ENCODE results near the gene CCDC71.
A peak's percentile ranks its signal among the peaks of the same experiment; 100 is the strongest.

CCDC71 gene

DNA sequence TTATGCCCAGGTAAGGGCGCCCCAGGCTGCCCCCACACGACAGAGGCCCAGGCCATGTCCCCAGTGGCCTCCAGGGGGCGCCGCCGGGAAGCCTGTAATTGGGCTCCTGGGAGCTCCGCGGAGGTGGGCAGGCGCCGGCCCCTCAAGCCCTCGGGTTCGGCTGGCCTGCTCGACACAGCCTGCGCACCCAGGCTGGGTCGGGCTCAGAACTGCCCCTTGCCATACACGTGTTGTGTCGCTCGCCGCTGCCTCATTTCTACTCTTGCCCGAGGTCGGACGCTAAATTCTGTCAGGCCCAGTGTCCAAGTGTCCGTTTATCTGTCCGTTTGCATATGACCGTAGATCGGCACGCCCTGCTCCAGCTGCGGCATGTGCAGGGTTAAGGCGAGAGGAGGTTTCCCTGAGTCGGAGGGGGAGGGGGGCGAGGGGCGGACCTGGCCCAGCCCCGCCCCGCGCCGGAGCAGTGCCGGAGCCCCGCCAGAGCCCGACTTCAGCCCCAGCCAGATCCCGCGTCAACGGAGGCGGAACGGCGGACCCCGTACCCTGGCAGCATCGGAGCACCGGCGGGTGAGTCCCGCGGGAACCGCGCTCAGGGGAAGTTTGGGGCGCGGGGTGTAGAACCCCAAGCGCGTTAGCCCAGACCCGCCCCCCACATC lies 5.1 kb upstream of the CCDC71 start, which contains the start of gene KLHDC8B:
Gene KLHDC8B, plus strand, starts transcription at position 480 of the 656 bp plus-strand sequence. CDS start 1,172 bp downstream, outside the sequence.
- peak; percentile 62 for DNase-seq (ENCODE audit: extremely low read depth, low read depth)
- TF ChIP-seq, protein P1, sequence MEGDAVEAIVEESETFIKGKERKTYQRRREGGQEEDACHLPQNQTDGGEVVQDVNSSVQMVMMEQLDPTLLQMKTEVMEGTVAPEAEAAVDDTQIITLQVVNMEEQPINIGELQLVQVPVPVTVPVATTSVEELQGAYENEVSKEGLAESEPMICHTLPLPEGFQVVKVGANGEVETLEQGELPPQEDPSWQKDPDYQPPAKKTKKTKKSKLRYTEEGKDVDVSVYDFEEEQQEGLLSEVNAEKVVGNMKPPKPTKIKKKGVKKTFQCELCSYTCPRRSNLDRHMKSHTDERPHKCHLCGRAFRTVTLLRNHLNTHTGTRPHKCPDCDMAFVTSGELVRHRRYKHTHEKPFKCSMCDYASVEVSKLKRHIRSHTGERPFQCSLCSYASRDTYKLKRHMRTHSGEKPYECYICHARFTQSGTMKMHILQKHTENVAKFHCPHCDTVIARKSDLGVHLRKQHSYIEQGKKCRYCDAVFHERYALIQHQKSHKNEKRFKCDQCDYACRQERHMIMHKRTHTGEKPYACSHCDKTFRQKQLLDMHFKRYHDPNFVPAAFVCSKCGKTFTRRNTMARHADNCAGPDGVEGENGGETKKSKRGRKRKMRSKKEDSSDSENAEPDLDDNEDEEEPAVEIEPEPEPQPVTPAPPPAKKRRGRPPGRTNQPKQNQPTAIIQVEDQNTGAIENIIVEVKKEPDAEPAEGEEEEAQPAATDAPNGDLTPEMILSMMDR (IDR thresholded peaks at IDR 0.05; ENCODE audit: low read depth, low read length), result peak; percentile 90

DNA sequence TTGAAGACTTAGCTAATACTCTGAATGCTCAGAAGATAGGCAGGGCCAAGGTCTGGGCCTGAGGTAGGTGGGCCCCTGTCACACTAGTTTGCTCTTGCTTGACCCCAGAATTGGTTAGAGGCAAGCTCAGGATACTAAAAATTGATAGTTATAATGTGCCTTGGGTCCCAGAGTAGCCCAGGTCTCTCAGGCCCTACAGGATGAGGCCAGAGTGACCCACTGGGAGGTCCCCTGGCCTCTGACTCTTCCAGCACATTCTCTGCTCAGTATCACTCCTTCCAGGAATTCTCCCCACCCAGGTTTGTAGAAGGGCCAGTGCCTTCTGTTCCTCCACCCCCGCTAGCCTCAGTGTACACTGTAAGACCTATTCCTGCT lies 4.6 kb upstream of the CCDC71 start:
- TF ChIP-seq, protein P1 (IDR thresholded peaks at IDR 0.05; ENCODE audit: low read depth, low read length), result no peak
- no peak for DNase-seq (ENCODE audit: extremely low read depth, low read depth)

DNA sequence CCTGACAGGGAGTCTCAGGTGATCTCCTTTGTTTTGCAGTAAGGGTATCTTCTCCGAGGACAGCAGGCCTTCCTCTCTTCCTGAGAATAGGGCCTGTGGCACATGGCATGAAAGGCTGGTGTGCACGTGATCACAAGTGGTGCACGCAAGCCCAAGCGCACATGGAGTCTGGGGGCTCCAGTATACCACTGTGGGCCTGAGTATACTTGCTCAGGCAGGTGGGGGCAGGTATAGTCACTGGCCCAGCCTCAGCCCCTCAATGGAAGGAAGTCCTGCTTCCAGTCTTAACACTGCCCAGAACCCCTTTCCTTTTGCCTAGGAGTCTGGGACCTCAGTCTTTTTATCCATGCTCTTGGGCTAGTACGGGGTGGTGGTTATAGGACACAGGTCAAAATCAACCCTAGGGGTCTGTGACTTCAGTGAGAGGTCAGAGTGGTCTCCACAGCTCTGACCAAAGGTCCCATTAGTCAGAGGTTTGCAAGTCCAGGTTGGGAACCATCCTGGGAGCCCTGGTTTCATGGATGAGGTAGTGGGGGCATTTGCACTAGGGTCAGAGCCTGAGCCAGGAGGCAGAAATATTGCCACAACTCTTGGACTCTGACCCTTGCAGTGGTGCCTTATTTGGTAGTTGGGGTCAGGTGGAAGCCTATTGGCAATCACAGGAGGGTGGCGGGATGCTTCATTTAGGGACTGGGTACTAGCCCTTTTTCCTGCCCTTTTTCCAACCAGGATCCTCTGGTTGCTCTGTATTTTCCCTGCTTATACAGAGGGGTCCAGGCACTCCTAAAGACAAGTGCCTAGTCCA lies 823 bp upstream of the CCDC71 start:
- no peak for DNase-seq (ENCODE audit: extremely low read depth, low read depth)
- TF ChIP-seq, protein P1 (IDR thresholded peaks at IDR 0.05; ENCODE audit: low read depth, low read length), result no peak

DNA sequence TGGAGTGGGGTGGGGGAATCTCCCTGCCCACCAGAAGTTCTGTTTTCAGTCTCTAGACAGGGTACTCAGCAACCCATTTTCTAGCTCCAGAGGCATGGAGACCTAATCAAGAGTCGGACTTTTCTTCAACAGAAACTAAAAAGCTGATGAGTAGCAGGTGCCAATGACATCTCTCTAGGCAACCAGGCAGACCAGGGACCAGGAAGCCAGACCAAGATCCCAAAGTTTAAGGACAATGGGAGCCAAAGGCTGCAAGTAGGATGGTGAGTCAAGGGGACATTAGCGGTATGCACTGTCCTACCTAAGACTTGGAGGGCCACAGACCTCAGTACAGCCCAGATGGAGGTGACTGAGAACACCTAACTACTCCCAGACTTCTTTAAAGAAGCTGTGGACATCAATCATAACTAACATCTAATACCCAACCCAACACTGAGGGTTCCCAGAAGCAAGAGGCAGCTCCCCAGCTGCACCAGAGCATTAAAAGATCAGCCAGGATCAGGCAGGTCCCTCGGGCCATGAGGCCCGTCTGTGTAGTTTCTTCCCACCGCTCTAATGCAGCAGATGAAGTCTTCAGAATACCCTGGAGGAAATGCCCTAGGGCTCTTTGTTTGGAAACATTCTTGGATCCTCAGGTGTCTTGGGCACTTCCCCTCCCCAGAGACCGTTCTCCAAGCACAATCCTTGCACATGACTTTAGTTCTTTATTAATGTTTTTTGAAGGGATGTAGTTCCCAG lies 979 bp downstream of the CCDC71 start:
- TF ChIP-seq, protein P1 (IDR thresholded peaks at IDR 0.05; ENCODE audit: low read depth, low read length), result no peak
- no peak for DNase-seq (ENCODE audit: extremely low read depth, low read depth)

DNA sequence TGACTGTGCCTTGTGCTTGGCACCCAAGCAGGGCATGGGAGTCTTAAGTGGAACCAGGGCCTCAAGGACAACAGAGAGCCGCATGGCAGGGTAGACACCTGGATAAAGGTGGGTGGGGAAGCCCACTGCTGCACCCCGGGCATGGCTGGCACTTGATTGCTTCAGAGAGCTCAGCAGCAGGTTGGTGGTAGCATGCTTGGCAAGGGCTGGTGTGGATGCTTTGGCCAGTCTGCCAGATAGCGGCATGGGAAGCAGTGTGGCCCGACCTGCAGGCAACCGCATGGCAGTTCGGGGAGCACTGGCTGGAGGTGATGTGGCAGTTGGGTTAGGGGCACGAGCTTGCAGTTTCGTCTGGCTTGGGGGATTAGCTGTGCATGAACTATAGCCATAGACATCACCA lies 2.5 kb downstream of the CCDC71 start:
- no peak for DNase-seq (ENCODE audit: extremely low read depth, low read depth)
- TF ChIP-seq, protein P1 (IDR thresholded peaks at IDR 0.05; ENCODE audit: low read depth, low read length), result no peak

DNA sequence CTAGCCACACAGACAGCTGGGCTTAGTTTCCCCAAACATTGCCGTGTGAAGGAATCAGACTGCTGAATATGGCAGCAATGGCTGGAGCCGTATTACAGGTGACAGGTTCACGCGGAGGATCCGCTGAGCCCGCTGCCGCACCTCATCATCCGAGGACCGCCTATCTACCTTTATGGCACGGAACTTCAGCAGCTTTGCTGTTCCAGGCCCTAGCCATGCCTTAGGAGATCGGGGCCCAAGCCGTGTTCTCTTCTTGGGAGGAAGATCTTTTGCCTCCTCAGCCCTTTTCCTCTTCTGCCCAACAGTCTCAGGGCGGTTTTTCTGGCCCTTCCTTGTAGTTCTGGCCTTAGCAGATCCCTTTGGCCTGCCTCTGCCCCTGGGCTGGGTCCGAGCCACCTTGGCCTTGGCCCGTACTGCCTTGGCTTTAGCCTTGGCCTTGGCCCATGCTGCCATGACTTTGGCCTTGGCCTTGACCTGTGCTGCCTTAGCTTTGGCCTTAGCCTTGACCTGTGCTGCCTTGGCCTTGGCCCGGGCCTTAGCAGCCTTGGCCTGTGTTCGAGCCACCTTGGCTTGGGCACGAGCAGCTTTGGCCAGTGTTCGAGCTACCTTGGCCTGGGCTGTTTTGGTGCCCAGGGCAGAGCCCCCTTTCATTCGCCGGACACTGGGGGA lies 3.2 kb downstream of the CCDC71 start:
- no peak for DNase-seq (ENCODE audit: extremely low read depth, low read depth)
- TF ChIP-seq, protein P1 (IDR thresholded peaks at IDR 0.05; ENCODE audit: low read depth, low read length), result no peak

Data from AG09319 (cell line).